ENCODE measurements around the gene MYO1G. TPM values are rescaled to one million over a fixed set of nuclear protein-coding genes. Genes with fewer than 3 reads are reported as not detected.
A peak's percentile ranks its signal among the peaks of the same experiment; 100 is the strongest.

MYO1G gene
- total and polyA plus RNA-seq, 9 of the 15 experiments (the other 6 are each of a cell fraction or from before 2014, with no cell fraction given): 0.03 to 0.62 (median 0.13) TPM; not detected in 1

DNA sequence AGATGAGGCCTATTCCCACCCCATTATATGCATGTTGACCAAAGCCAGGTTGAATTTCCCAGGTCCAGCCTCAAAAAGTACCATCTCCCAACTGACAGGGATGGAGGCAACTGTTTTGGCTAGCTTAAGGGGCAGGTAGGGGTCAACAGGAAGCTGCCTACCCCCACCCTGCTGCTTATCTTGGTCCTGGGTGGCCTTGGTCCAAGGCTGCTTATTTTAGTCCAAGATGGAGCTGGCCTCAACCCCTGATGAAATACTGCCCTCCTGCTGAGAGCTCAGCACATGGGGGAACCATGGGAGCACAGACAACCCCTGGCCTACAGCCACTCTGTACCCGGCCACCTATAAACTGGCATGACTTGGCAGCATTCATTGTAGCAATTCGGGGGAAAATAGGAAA is 23.1 kb downstream of the MYO1G start (continued):
- TF ChIP-seq, protein P1, sequence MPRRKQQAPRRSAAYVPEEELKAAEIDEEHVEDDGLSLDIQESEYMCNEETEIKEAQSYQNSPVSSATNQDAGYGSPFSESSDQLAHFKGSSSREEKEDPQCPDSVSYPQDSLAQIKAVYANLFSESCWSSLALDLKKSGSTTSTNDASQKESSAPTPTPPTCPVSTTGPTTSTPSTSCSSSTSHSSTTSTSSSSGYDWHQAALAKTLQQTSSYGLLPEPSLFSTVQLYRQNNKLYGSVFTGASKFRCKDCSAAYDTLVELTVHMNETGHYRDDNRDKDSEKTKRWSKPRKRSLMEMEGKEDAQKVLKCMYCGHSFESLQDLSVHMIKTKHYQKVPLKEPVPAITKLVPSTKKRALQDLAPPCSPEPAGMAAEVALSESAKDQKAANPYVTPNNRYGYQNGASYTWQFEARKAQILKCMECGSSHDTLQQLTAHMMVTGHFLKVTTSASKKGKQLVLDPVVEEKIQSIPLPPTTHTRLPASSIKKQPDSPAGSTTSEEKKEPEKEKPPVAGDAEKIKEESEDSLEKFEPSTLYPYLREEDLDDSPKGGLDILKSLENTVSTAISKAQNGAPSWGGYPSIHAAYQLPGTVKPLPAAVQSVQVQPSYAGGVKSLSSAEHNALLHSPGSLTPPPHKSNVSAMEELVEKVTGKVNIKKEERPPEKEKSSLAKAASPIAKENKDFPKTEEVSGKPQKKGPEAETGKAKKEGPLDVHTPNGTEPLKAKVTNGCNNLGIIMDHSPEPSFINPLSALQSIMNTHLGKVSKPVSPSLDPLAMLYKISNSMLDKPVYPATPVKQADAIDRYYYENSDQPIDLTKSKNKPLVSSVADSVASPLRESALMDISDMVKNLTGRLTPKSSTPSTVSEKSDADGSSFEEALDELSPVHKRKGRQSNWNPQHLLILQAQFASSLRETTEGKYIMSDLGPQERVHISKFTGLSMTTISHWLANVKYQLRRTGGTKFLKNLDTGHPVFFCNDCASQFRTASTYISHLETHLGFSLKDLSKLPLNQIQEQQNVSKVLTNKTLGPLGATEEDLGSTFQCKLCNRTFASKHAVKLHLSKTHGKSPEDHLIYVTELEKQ (CRISPR knock-in tag; IDR thresholded peaks at IDR 0.05): no peak
- TF ChIP-seq SPI1 (IDR thresholded peaks at IDR 0.05; ENCODE audit: borderline replicate concordance, low read depth, low read length) (no peak), MCM5 (IDR thresholded peaks at IDR 0.05; ENCODE audit: low read depth) (no peak), CBX2 (IDR thresholded peaks at IDR 0.05; ENCODE audit: insufficient read depth, low read length, poor library complexity, severe bottlenecking) (no peak), PTBP1 (IDR thresholded peaks at IDR 0.05; ENCODE audit: low read depth, low read length) (no peak), EP300 (IDR thresholded peaks at IDR 0.05; ENCODE audit: low read length) (peak; percentile 51; the same call in 1 of the 2 replicates), ZKSCAN1 (IDR thresholded peaks at IDR 0.05; ENCODE audit: low read depth, low read length) (no peak), RNF2 (IDR thresholded peaks at IDR 0.05) (peak; percentile 83; the same call in 1 of the 2 replicates), ARID2 (IDR thresholded peaks at IDR 0.05) (no peak), KLF16 (IDR thresholded peaks at IDR 0.05) (peak; percentile 22; the same call in 1 of the 2 replicates), YY1 (IDR thresholded peaks at IDR 0.05; ENCODE audit: borderline replicate concordance in 1 of 3, control insufficient read depth in 1 of 3, extremely low read depth in 1 of 3, insufficient read depth in 3 of 3, insufficient read length in 1 of 3, insufficient replicate concordance in 2 of 3, low read depth in 1 of 3, low read length in 2 of 3) (peak in 2 of 3 experiments; percentile 29 to 79), POLR2B (IDR thresholded peaks at IDR 0.05; ENCODE audit: low read depth, partially characterized antibody) (no peak), ZBTB7A (IDR thresholded peaks at IDR 0.05; ENCODE audit: borderline replicate concordance, control insufficient read depth, low read depth, low read length) (peak; percentile 81; the same call in 1 of the 2 replicates), MTA3 (IDR thresholded peaks at IDR 0.05; ENCODE audit: borderline replicate concordance) (no peak), NFIC (IDR thresholded peaks at IDR 0.05) (peak; percentile 71), CEBPB (tag; IDR thresholded peaks at IDR 0.05) (peak; percentile 54; the same call in 1 of the 2 replicates), FUS (optimal IDR thresholded peaks at IDR 0.05; ENCODE audit: low read depth, low read length) (no peak), CCNT2 (IDR thresholded peaks at IDR 0.05; ENCODE audit: borderline replicate concordance, extremely low read depth, insufficient read length, low read depth, low read length) (no peak), SMAD1 (IDR thresholded peaks at IDR 0.05; ENCODE audit: low read depth, low read length, partially characterized antibody) (no peak)
- TF ChIP-seq, protein P2, sequence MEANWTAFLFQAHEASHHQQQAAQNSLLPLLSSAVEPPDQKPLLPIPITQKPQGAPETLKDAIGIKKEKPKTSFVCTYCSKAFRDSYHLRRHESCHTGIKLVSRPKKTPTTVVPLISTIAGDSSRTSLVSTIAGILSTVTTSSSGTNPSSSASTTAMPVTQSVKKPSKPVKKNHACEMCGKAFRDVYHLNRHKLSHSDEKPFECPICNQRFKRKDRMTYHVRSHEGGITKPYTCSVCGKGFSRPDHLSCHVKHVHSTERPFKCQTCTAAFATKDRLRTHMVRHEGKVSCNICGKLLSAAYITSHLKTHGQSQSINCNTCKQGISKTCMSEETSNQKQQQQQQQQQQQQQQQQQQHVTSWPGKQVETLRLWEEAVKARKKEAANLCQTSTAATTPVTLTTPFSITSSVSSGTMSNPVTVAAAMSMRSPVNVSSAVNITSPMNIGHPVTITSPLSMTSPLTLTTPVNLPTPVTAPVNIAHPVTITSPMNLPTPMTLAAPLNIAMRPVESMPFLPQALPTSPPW (CRISPR knock-in tag; IDR thresholded peaks at IDR 0.05): 0 out of 2 replicates have a peak, but pooled peaks have one; percentile 20
- TF ChIP-seq, protein P3, sequence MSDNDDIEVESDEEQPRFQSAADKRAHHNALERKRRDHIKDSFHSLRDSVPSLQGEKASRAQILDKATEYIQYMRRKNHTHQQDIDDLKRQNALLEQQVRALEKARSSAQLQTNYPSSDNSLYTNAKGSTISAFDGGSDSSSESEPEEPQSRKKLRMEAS (CRISPR knock-in tag; IDR thresholded peaks at IDR 0.05): no peak
- TF ChIP-seq, protein P4, sequence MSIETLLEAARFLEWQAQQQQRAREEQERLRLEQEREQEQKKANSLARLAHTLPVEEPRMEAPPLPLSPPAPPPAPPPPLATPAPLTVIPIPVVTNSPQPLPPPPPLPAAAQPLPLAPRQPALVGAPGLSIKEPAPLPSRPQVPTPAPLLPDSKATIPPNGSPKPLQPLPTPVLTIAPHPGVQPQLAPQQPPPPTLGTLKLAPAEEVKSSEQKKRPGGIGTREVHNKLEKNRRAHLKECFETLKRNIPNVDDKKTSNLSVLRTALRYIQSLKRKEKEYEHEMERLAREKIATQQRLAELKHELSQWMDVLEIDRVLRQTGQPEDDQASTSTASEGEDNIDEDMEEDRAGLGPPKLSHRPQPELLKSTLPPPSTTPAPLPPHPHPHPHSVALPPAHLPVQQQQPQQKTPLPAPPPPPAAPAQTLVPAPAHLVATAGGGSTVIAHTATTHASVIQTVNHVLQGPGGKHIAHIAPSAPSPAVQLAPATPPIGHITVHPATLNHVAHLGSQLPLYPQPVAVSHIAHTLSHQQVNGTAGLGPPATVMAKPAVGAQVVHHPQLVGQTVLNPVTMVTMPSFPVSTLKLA (conservative IDR thresholded peaks at IDR 0.05): no peak; a peak in 1 of 4 replicates
